ENCODE data around the gene ZBTB24. TPM values are rescaled to one million over a fixed set of nuclear protein-coding genes. Genes with fewer than 3 reads are reported as not detected.
A peak's percentile ranks its signal among the peaks of the same experiment; 100 is the strongest.

ZBTB24 gene
- total RNA-seq, 1 experiment from 2014 or later: 21.5 TPM

DNA sequence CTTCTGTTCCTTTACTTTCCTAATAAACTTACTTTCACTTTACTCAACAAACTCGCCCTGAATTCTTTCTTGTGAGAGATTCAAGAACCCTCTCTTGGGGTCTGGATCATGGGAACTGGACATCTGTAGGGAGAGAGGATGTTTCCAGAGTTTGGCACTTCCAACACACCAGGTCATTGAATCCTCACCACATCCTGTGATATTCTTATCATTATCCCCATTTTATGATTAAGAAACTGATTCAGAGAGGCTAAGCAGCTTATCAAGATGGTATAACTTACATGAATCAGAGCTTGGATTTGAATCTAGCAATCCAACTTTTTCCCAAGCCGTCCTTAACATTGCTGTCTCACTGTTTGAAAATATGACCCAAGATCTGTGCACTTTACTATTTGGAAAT is 58.1 kb downstream of the ZBTB24 start:
- Histone ChIP-seq H3K9me3 (ENCODE audit: control insufficient read depth, insufficient read depth, low read depth, low read length) (no peaks in the 10 kb centered on the region), H3K4me3 (ENCODE audit: low read depth in 2 of 2, low read length in 2 of 2) (no peak overlapping the region), H3K27me3 (ENCODE audit: control insufficient read depth, insufficient read depth, low read length) (no peaks in the 10 kb centered on the region), H3K36me3 (ENCODE audit: control insufficient read depth, insufficient read depth, low read length) (no peaks in the 10 kb centered on the region), H3K4me1 (ENCODE audit: control insufficient read depth, insufficient read depth, low read length) (peaks cover 23% of the 10 kb centered on the region), H3K27ac (ENCODE audit: low read length) (peak overlapping the region; percentile 24)
- intact Hi-C loops (cut with micrococcal nuclease; ENCODE audit: unreplicated experiment) (no loop called here), in situ Hi-C loops (cut with HindIII; ENCODE audit: low pct_unique_long_range_greater_than_20kb, low sequenced_read_pairs) (no loop called here)
- DNase-seq (ENCODE audit: low read depth, low spot score) (no peak), ATAC-seq (peak; percentile 51)
- ChIA-PET POLR2A (no interaction called here), CTCF (no interaction called here)
- no peak for TF ChIP-seq POLR2AphosphoS5 (IDR thresholded peaks at IDR 0.05; ENCODE audit: low read depth, low read length)
- no peak for TF ChIP-seq SIN3A (IDR thresholded peaks at IDR 0.05; ENCODE audit: borderline replicate concordance, insufficient read depth, low read depth, low read length)
- no peak for TF ChIP-seq TCF7L2 (IDR thresholded peaks at IDR 0.05; ENCODE audit: low read depth, low read length)
- TF ChIP-seq, protein P1, sequence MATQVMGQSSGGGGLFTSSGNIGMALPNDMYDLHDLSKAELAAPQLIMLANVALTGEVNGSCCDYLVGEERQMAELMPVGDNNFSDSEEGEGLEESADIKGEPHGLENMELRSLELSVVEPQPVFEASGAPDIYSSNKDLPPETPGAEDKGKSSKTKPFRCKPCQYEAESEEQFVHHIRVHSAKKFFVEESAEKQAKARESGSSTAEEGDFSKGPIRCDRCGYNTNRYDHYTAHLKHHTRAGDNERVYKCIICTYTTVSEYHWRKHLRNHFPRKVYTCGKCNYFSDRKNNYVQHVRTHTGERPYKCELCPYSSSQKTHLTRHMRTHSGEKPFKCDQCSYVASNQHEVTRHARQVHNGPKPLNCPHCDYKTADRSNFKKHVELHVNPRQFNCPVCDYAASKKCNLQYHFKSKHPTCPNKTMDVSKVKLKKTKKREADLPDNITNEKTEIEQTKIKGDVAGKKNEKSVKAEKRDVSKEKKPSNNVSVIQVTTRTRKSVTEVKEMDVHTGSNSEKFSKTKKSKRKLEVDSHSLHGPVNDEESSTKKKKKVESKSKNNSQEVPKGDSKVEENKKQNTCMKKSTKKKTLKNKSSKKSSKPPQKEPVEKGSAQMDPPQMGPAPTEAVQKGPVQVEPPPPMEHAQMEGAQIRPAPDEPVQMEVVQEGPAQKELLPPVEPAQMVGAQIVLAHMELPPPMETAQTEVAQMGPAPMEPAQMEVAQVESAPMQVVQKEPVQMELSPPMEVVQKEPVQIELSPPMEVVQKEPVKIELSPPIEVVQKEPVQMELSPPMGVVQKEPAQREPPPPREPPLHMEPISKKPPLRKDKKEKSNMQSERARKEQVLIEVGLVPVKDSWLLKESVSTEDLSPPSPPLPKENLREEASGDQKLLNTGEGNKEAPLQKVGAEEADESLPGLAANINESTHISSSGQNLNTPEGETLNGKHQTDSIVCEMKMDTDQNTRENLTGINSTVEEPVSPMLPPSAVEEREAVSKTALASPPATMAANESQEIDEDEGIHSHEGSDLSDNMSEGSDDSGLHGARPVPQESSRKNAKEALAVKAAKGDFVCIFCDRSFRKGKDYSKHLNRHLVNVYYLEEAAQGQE (IDR thresholded peaks at IDR 0.05; ENCODE audit: insufficient read depth in 1 of 2, low read depth in 2 of 2, low read length in 1 of 2): no peak
- no peak for TF ChIP-seq CTCF (IDR thresholded peaks at IDR 0.05)
- BruUV-seq (replicated peaks): no TSS peak

GRCh38 chr6:109421184-109421583 is 61.8 kb downstream of the ZBTB24 start:
- no peaks in the 10 kb centered on the region for H3K36me3 ChIP-seq (ENCODE audit: control insufficient read depth, insufficient read depth, low read length)
- TF ChIP-seq SIN3A (IDR thresholded peaks at IDR 0.05; ENCODE audit: borderline replicate concordance, insufficient read depth, low read depth, low read length) (no peak), TCF7L2 (IDR thresholded peaks at IDR 0.05; ENCODE audit: low read depth, low read length) (no peak), CTCF (IDR thresholded peaks at IDR 0.05) (no peak), POLR2AphosphoS5 (IDR thresholded peaks at IDR 0.05; ENCODE audit: low read depth, low read length) (no peak)
- TF ChIP-seq, protein P1 (IDR thresholded peaks at IDR 0.05; ENCODE audit: insufficient read depth in 1 of 2, low read depth in 2 of 2, low read length in 1 of 2): no peak
- H3K4me1 ChIP-seq (ENCODE audit: control insufficient read depth, insufficient read depth, low read length): peaks cover 23% of the 10 kb centered on the region
- ChIA-PET CTCF (no interaction called here), POLR2A (no interaction called here)
- DNase-seq (ENCODE audit: low read depth, low spot score): no peak
- in situ Hi-C loops (cut with HindIII; ENCODE audit: low pct_unique_long_range_greater_than_20kb, low sequenced_read_pairs) (no loop called here), intact Hi-C loops (cut with micrococcal nuclease; ENCODE audit: unreplicated experiment) (no loop called here)
- no peak overlapping the region for H3K27ac ChIP-seq (ENCODE audit: low read length)
- no TSS peak for BruUV-seq (replicated peaks)
- no peak overlapping the region for H3K4me3 ChIP-seq (ENCODE audit: low read depth in 2 of 2, low read length in 2 of 2)
- no peaks in the 10 kb centered on the region for H3K27me3 ChIP-seq (ENCODE audit: control insufficient read depth, insufficient read depth, low read length)
- ATAC-seq: no peak
- no peaks in the 10 kb centered on the region for H3K9me3 ChIP-seq (ENCODE audit: control insufficient read depth, insufficient read depth, low read depth, low read length)

Measured in Panc1 (cell line).